ENCODE measurements around the gene CFAP20. TPM values are rescaled to one million over a fixed set of nuclear protein-coding genes. Genes with fewer than 3 reads are reported as not detected.

The CFAP20 gene
- total and polyA plus RNA-seq, 8 donors = 26.0 to 86.5 (median 73.7) TPM

GRCh38 chr16:58105631-58106030 is 23.6 kb downstream of the CFAP20 start:
- Histone ChIP-seq H3K4me3 (no peak overlapping the region), H3K27me3 (no peaks in the 10 kb centered on the region), H3K36me3 (no peaks in the 10 kb centered on the region), H3K9me3 (no peaks in the 10 kb centered on the region), H3K4me1 (peaks cover 0 to 7% of the 10 kb centered on the region in 2 donors), H3K27ac (no peak overlapping the region)
- DNase-seq = no peak
- TF ChIP-seq CTCF (IDR thresholded peaks at IDR 0.05) = no peak
- intact Hi-C loops (cut with DNase I) = no loop called here
- no peak for ATAC-seq

- DNase-seq = no peak
- H3K36me3 ChIP-seq = no peaks in the 10 kb centered on the region
- no peak for ATAC-seq
- intact Hi-C loops (cut with DNase I) = no loop called here
- no peaks in the 10 kb centered on the region for H3K9me3 ChIP-seq
- no peaks in the 10 kb centered on the region for H3K27me3 ChIP-seq
- H3K4me3 ChIP-seq = no peak overlapping the region
- H3K27ac ChIP-seq = no peak overlapping the region
- no peak for TF ChIP-seq CTCF (IDR thresholded peaks at IDR 0.05)
- H3K4me1 ChIP-seq = peaks cover 0 to 7% of the 10 kb centered on the region in 2 donors
Measured at GRCh38 chr16:58102665-58103392, 26.4 kb downstream of the CFAP20 start.

- H3K9me3 ChIP-seq = no peaks in the 10 kb centered on the region
- H3K4me1 ChIP-seq = no peaks in the 10 kb centered on the region
- TF ChIP-seq CTCF (IDR thresholded peaks at IDR 0.05) = no peak
- H3K4me3 ChIP-seq = no peak overlapping the region
- intact Hi-C loops (cut with DNase I) = no loop called here
- H3K27ac ChIP-seq = no peak overlapping the region
- no peak for DNase-seq
- H3K36me3 ChIP-seq = no peaks in the 10 kb centered on the region
- no peaks in the 10 kb centered on the region for H3K27me3 ChIP-seq
- no peak for ATAC-seq
Measured at GRCh38 chr16:58099956-58100300, 29.3 kb downstream of the CFAP20 start.

GRCh38 chr16:58099097-58099955 is 29.9 kb downstream of the CFAP20 start:
- no peaks in the 10 kb centered on the region for H3K36me3 ChIP-seq
- H3K9me3 ChIP-seq = no peaks in the 10 kb centered on the region
- intact Hi-C loops (cut with DNase I) = no loop called here
- DNase-seq (no peak), ATAC-seq (no peak)
- H3K4me1 ChIP-seq = no peaks in the 10 kb centered on the region
- H3K27ac ChIP-seq = no peak overlapping the region
- no peaks in the 10 kb centered on the region for H3K27me3 ChIP-seq
- no peak overlapping the region for H3K4me3 ChIP-seq
- no peak for TF ChIP-seq CTCF (IDR thresholded peaks at IDR 0.05)

Data from left lung (tissue), 10 donors.